Endothelial cell of hepatic sinusoid (primary cell): ENCODE measurements around the gene MZB1.
"Not testable (repeated sequence)": the region's sequence is repeated elsewhere in the genome, so short reads cannot be mapped to it uniquely, and the experiment has no call there.

ENCODE experiments used
- in situ Hi-C: cut with HindIII; loops from 2 replicates; pipeline ENCODE4 v1.10.0; 2017; ENCODE audit warnings: low sequenced_read_pairs

MZB1 gene

GRCh38 chr5:139393497-139394122 lies 3.9 kb upstream of the MZB1 start:
- in situ Hi-C loops = no loop called here

- in situ Hi-C loops = no loop called here
Measured at GRCh38 chr5:139392678-139393496, 3.2 kb upstream of the MZB1 start.

- in situ Hi-C loops = no loop called here
Measured at GRCh38 chr5:139392324-139392677, 2.6 kb upstream of the MZB1 start.

- in situ Hi-C loops = no loop called here
Measured at GRCh38 chr5:139391570-139392323, 2.0 kb upstream of the MZB1 start.

GRCh38 chr5:139390639-139391569 lies 1.2 kb upstream of the MZB1 start:
- in situ Hi-C loops = no loop called here

DNA sequence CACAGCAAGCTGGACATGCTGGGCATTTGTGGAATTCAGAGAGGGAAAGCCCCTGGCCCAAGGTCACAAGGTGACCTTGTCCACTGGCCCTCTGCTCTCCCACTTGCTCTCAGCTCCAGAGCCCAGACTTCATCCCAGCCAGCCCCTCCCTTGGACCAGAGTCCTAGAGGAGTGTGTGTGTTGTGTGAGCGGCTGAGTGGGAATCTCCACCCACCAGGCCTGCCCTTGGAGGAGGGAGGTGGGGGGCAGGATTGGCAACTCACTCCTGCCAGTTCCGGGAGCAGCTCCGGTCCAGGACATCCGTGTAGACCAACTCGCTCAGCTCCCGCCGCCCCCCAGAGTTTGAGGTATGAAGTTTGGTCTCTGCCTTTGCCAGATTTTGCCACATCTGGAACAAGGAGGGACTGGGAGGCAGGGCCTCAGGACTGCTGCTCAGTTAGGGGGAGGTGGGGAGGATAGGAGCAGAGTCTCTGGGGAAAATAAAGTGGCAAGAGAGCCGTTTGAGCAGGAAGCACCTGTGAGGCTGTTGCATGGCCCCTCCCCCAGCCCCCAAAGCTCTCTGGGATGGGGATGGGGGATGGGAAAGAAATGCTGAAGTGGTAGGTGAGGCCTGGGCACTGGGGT lies 1.4 kb downstream of the MZB1 start:
- in situ Hi-C loops = no loop called here

DNA sequence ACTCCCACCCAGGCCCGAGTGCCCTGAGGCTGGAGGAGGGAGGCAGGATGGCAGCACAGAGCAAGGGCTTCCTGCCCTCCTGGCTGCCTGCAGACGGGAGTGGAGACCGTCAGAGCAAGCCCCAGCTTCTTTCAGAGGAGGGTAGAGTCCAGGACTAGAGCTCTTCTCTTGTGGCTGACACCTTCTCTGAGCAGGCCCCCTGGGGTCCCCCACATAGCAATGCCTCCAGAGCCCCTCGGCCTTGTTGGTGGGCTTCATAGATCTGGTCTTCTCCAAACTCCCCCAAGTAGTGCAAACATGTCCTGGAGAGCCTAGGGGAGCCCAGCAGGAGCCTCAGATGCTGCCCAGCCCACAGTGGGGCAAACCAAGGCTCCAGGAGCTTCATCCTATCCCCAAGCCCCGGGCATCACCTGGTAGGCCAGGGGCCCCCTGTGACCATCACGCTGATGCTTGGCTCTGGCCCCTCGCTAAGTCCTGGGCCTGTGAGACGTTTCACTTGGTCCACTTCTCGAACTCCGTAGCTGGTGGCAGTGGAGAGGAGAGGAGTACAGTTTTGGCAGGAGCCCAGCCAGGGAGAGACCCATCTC lies 2.0 kb downstream of the MZB1 start:
- in situ Hi-C loops = no loop called here

DNA sequence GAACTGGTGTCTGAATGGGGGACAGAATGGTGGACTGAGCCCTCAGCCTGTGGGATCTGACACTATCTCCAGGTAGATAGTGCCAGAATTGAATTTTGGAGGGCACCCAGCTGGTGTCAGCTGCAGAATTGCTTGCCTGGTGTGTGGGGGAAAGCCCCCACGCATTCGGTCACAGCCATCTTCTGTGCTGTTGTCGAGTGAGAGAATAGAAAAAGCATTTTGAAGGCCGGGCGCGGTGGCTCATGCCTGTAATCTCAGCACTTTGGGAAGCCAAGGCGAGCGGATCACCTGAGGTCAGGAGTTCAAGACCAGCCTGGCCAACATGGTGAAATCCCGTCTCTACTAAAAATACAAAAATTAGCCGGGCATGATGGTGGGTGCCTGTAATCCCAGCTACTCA lies 2.8 kb downstream of the MZB1 start:
- in situ Hi-C loops = not testable (repeated sequence)

DNA sequence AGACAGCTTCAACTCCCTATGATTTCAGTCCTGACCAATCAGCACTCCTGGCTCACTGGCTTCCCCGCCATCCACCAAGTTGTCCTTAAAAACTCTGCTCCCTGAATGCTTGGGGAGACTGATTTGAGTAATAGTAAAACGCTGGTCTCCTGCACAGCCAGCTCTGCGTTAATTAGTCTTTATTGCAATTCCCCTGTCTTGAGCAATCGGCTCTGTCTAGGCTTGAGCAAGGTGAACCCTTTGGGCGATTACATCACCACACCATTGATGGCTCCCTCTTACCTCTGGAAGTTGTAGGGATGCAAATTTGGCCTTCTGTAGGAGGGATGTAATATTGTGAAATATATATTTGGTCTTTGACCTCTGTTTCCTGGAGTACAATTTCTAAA lies 3.7 kb downstream of the MZB1 start:
- in situ Hi-C loops = no loop called here

DNA sequence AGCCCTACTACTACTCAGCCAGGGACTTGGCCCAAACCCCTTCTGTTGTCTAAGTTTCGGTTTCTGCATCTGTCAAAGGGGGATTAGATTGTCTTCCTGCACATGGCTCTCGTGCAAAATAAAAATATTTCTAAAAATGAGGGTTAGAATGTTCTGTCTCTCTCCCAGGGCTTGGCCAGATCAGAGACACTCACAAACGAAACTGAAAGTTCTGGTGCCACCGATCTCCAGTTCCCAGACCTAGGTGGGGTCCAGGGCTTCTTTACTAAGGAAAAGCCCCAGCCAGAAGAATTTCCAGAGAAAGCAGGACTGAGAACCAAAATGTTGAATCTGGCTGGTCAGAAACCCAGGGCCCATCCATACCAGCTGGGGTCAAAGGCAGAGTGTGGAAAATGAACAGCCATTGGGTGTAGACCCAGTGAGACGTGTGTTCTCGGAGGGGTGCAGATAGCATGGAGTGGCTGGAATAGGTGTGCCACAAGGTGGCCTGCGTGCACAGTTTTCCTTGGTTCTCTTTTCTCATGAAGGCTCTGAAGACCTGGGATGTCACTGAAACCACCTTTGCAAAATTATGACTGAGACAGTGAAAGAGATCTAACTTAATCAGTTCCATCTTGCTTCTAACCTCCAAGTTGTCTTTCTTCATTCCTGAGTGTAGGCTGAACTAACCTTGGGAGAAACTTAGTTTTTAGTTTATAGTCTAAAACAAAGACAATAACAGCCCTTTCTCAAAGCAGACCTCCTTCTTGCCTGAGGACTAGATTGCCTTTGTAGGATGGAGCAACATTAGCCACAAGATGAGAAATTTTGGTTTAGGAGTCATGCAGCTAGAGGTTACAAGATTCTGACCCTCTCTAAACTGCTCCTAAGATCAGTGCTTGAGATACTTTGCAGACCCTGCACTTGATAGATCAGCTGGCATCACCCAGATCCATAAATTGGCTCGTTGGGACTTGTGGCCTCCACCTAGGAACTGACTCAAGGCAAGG lies 4.4 kb downstream of the MZB1 start:
- in situ Hi-C loops = no loop called here

DNA sequence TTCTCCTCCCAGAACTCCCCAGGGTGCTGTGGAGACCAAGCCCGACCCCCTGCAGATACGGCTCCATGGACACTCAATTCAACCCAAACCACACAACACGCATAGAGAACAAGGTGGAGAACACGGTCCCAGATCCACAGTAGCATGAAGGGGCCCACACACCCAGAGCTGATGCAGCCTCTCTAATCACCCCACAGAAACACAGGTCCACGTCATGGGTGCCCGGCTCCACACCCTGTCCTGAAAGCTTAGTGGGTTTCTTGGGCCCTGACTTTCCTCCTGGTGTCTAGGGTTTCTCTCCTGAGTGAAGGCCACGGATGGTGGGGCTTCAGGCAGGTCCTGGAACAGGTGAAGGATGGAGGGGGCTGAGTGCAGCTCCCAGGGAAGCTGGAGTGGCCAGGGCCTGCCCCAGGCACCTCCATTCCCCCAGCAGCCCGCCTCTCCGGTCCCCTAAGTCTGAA lies 5.1 kb downstream of the MZB1 start:
- in situ Hi-C loops = no loop called here

- in situ Hi-C loops = no loop called here
Measured at GRCh38 chr5:139383993-139384590, 5.6 kb downstream of the MZB1 start.

DNA sequence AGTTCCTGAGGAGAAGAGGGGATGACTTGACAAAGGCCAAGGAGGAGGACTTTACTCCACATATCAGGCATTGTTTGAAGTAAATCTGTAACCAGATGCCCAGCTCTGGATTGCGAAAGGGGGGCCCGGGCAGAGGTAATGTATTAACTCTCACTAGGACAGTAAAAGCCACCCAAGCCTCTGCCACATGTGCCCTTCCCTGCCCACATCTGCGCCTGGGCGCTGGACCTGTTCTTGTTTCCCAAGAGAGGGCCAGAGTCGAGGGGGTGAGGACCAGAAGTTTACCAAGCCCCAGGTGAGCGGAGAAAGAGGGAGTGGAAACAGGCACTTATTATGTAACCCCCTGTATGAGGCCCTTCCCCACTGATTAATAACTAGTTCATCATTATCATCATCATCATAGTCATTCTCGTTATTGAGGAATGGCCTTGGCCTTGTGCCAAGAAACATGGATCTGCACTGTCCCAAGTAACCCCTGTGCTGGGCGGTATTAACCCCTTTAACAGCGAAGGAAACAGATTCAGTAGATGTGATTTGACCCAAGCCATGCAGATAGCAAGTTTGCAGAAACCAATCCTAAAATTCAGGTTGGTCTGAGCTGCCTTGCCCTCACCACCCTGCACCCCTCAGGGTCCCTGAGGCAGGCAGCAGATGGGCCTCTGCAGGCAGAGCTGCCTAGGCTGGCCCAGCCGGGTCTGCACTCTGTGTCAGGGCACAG lies 6.3 kb downstream of the MZB1 start, which contains the start of gene SLC23A1:
Gene SLC23A1, minus strand, starts transcription at position 23 of the 718 bp plus-strand sequence. CDS start 44 bp downstream, outside the sequence.
- in situ Hi-C loops = no loop called here

GRCh38 chr5:139382807-139383206 lies 6.9 kb downstream of the MZB1 start:
- in situ Hi-C loops = no loop called here

- in situ Hi-C loops = no loop called here
Measured at GRCh38 chr5:139381837-139382761, 7.6 kb downstream of the MZB1 start.

GRCh38 chr5:139379626-139380449 lies 9.9 kb downstream of the MZB1 start:
- in situ Hi-C loops = no loop called here
